ENCODE data around the gene AFAP1L2. TPM values are rescaled to one million over a fixed set of nuclear protein-coding genes. Genes with fewer than 3 reads are reported as not detected.

The AFAP1L2 gene, protein sequence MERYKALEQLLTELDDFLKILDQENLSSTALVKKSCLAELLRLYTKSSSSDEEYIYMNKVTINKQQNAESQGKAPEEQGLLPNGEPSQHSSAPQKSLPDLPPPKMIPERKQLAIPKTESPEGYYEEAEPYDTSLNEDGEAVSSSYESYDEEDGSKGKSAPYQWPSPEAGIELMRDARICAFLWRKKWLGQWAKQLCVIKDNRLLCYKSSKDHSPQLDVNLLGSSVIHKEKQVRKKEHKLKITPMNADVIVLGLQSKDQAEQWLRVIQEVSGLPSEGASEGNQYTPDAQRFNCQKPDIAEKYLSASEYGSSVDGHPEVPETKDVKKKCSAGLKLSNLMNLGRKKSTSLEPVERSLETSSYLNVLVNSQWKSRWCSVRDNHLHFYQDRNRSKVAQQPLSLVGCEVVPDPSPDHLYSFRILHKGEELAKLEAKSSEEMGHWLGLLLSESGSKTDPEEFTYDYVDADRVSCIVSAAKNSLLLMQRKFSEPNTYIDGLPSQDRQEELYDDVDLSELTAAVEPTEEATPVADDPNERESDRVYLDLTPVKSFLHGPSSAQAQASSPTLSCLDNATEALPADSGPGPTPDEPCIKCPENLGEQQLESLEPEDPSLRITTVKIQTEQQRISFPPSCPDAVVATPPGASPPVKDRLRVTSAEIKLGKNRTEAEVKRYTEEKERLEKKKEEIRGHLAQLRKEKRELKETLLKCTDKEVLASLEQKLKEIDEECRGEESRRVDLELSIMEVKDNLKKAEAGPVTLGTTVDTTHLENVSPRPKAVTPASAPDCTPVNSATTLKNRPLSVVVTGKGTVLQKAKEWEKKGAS
- 0.10 and 0.22 TPM in 2 replicates for polyA plus RNA-seq (2011; rRNA removed)
- polyA minus RNA-seq (2011; rRNA and poly(A)+ RNA removed): 0.05 and 0.31 TPM in 2 replicates

DNA sequence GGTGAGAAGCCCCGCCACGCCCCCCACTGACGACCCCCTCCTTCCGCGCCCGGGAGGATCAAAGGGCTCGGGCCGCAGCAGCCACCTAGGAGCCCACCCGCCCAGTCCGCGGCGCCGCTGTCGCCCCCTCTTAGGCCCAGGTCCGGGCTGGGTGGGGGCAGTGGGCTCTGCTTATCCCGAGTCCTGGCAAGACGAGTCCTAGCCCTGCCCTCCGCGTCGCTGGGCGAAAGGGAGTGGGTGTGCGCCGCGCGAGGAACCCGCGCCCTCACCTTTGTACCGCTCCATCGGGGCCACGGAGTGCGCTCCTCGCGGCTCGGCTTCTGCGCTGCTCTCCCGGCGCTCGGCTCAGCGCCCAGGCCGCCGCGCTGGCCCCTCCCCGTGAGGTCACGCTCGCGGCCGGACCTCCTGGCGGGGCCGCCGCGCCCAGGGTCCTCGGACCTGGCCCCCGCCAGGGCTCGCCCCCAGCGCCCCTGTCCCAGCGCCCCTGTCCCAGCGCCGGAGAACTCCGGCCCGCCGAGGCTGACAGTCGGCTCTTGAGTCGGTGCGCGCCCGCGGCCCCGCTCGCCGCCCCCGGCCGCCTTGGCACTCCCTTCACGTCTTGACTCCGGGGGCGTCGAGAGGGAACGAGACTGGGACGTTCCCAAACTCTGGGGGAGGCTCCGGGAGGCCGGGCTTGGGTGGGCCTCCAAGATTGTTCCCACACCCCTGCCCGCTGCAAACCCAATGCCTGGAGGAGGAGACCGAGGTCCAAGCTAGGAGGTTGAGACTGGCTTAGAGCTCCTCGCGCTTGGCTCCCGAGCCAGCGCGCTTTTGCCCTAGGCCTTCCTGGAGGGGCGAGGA lies at the start of gene AFAP1L2:
Gene AFAP1L2, minus strand, starts transcription at position 332 of the 840 bp plus-strand sequence. Its CDS starts 47 bp downstream, at position 285.
- ChIA-PET POLR2A (no interaction called here), CTCF (interaction anchor here (1.0 kb wide), 1 partner anchor 101 kb away, joined by 3 read pairs; no protein-coding TSS in a partner anchor)
- TF ChIP-seq, protein P1, sequence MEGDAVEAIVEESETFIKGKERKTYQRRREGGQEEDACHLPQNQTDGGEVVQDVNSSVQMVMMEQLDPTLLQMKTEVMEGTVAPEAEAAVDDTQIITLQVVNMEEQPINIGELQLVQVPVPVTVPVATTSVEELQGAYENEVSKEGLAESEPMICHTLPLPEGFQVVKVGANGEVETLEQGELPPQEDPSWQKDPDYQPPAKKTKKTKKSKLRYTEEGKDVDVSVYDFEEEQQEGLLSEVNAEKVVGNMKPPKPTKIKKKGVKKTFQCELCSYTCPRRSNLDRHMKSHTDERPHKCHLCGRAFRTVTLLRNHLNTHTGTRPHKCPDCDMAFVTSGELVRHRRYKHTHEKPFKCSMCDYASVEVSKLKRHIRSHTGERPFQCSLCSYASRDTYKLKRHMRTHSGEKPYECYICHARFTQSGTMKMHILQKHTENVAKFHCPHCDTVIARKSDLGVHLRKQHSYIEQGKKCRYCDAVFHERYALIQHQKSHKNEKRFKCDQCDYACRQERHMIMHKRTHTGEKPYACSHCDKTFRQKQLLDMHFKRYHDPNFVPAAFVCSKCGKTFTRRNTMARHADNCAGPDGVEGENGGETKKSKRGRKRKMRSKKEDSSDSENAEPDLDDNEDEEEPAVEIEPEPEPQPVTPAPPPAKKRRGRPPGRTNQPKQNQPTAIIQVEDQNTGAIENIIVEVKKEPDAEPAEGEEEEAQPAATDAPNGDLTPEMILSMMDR (IDR thresholded peaks at IDR 0.05; ENCODE audit: insufficient read depth, low read depth, low read length): no peak
- Histone ChIP-seq H3K4me3 (ENCODE audit: low read depth, low read length) (peak within 1 kb of the TSS; percentile 15; the same call in 1 of the 2 replicates), H3K36me3 (ENCODE audit: control insufficient read depth, insufficient read depth, low read length) (no peaks in the 10 kb centered on the region), H3K27me3 (ENCODE audit: control insufficient read depth, insufficient read depth, low read length) (peaks cover 26% of the 10 kb centered on the region)
- DNase-seq (ENCODE audit: low read depth): no peak

DNA sequence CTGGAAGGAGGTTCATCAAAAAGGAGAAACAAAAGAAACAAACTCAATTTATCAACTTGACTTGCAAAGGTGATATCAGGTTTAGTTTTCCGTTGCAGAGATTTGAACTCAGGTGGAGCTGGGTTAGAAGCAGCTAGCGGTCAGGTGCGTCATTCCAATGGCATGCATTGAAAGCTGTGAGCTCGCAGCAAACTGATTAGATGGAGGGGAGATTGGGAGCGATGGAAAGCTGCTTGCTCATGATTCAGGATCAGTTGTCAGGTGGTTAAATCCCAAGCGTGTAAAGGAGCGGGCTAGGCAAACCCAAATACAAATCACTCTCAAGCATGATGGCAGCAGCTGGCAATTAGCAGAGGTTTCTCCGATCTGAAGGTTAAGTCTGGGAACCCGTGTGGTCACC lies 49.3 kb upstream of the AFAP1L2 start:
- Histone ChIP-seq H3K27me3 (ENCODE audit: control insufficient read depth, insufficient read depth, low read length) (no peaks in the 10 kb centered on the region), H3K4me3 (ENCODE audit: low read depth, low read length) (no peak overlapping the region), H3K36me3 (ENCODE audit: control insufficient read depth, insufficient read depth, low read length) (no peaks in the 10 kb centered on the region)
- CTCF ChIA-PET: interaction anchor here (1.2 to 2.9 kb wide), 3 partner anchors 13 to 150 kb away, joined by 3 to 7 read pairs (median 7); no protein-coding TSS in a partner anchor
- POLR2A ChIA-PET: no interaction called here
- TF ChIP-seq, protein P1 (IDR thresholded peaks at IDR 0.05; ENCODE audit: insufficient read depth, low read depth, low read length): no peak
- no peak for DNase-seq (ENCODE audit: low read depth)

DNA sequence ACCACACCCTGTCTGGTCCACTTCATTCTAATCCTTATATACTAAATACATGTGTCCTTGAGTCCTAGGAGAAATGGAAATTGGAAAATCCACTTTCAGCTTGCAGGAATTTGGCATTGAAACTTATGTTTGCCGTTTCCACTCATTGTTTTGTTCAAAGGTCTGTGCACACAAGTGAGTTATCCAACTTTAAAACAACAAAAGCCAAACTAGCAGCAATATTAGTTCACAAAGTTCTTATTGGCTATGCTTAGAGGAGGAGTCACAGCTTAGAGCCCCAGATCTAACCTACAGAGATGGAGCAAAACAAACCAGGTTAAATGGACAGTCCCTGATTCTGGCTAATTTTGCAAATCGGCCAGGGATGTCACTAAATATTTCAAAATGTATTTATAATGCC lies 44.6 kb upstream of the AFAP1L2 start:
- Histone ChIP-seq H3K27me3 (ENCODE audit: control insufficient read depth, insufficient read depth, low read length) (no peaks in the 10 kb centered on the region), H3K36me3 (ENCODE audit: control insufficient read depth, insufficient read depth, low read length) (no peaks in the 10 kb centered on the region), H3K4me3 (ENCODE audit: low read depth, low read length) (no peak overlapping the region)
- CTCF ChIA-PET: interaction anchor here (1.2 to 1.6 kb wide), 2 partner anchors 9 to 145 kb away, joined by 3 to 5 read pairs; no protein-coding TSS in a partner anchor
- POLR2A ChIA-PET: no interaction called here
- no peak for DNase-seq (ENCODE audit: low read depth)
- TF ChIP-seq, protein P1 (IDR thresholded peaks at IDR 0.05; ENCODE audit: insufficient read depth, low read depth, low read length): no peak

DNA sequence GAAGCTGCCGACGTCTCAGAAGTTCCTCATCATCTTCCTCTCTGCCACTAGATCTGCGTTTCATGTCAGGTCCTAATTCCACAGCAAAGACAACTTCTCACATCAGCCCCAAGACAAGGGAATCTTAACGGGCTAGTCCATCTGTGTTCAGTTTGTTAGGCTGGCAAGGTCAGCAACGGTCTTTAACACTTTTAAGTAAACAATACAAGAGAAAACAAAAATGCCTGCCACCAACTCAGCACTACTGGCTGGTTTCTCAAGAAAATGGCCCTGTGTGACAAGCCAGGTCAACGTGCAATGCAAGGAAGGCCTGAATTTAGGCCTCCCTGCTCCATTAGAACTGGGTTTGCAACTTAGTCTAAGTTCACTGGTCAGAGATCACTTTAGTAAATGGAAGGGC lies 41.0 kb upstream of the AFAP1L2 start:
- Histone ChIP-seq H3K27me3 (ENCODE audit: control insufficient read depth, insufficient read depth, low read length) (no peaks in the 10 kb centered on the region), H3K4me3 (ENCODE audit: low read depth, low read length) (no peak overlapping the region), H3K36me3 (ENCODE audit: control insufficient read depth, insufficient read depth, low read length) (no peaks in the 10 kb centered on the region)
- TF ChIP-seq, protein P1 (IDR thresholded peaks at IDR 0.05; ENCODE audit: insufficient read depth, low read depth, low read length): no peak
- POLR2A ChIA-PET: no interaction called here
- CTCF ChIA-PET: no interaction called here
- no peak for DNase-seq (ENCODE audit: low read depth)

Data from BJ (cell line).